DOHH2 (cell line): ENCODE data around the gene DIP2C.

ENCODE experiments used
- H3F3A ChIP-seq: fragments of 200-600 bp; sonication (generic), shearing (Covaris generic); 2 replicates; pipeline ENCODE4 v1.6.0; 2016; ENCODE audit warnings: antibody characterized with exemption, mild to moderate bottlenecking; ENCODE audit not compliant: control insufficient read depth, insufficient read depth
- H3K27ac ChIP-seq: fragments of 200-600 bp; sonication (generic); 2 replicates; pipeline ENCODE4 v1.5.1; 2014; ENCODE audit warnings: low read depth, mild to moderate bottlenecking, low read length, moderate library complexity
- H3K27me3 ChIP-seq: fragments of 200-600 bp; sonication (generic); 2 replicates; pipeline ENCODE4 v1.6.1; 2014; ENCODE audit warnings: mild to moderate bottlenecking, low read length, mixed read lengths; ENCODE audit not compliant: control insufficient read depth
- H3K36me3 ChIP-seq: fragments of 200-600 bp; sonication (generic); 2 replicates; pipeline ENCODE4 v1.6.1; 2014; ENCODE audit warnings: mild to moderate bottlenecking, low read length, moderate library complexity, mixed read lengths; ENCODE audit not compliant: control insufficient read depth
- H3K4me1 ChIP-seq: fragments of 200-600 bp; sonication (generic); 2 replicates; pipeline ENCODE4 v1.6.1; 2014; ENCODE audit warnings: mild to moderate bottlenecking, low read length, mixed read lengths; ENCODE audit not compliant: control insufficient read depth
- H3K4me2 ChIP-seq: fragments of 200-600 bp; sonication (generic); 2 replicates; pipeline ENCODE4 v1.6.0; 2014; ENCODE audit warnings: mild to moderate bottlenecking, low read length, moderate library complexity
- H3K4me3 ChIP-seq: fragments of 200-600 bp; sonication (generic); 2 replicates; pipeline ENCODE4 v1.5.1; 2014; ENCODE audit warnings: mild to moderate bottlenecking, low read length, mixed read lengths
- H3K79me2 ChIP-seq: fragments of 200-600 bp; sonication (generic); 2 replicates; pipeline ENCODE4 v1.6.1; 2014; ENCODE audit warnings: mild to moderate bottlenecking, low read length, mixed read lengths; ENCODE audit not compliant: control insufficient read depth
- H3K9me2 ChIP-seq: fragments of 200-600 bp; sonication (generic); replicated peaks from 2 replicates; pipeline ENCODE4 v1.6.1; 2014; ENCODE audit warnings: mild to moderate bottlenecking, low read length, mixed read lengths; ENCODE audit not compliant: control insufficient read depth
- H3K9me3 ChIP-seq: fragments of 200-600 bp; sonication (generic); 2 replicates; pipeline ENCODE4 v1.6.1; 2014; ENCODE audit warnings: antibody characterized with exemption, low read length, mixed read lengths; ENCODE audit not compliant: control insufficient read depth, insufficient read depth
- H4K20me1 ChIP-seq: fragments of 200-600 bp; sonication (generic); 2 replicates; pipeline ENCODE4 v1.6.0; 2014; ENCODE audit warnings: low read depth, mild to moderate bottlenecking, antibody characterized with exemption, low read length, moderate library complexity; ENCODE audit not compliant: control insufficient read depth, insufficient read depth
- EZH2phosphoT487 ChIP-seq: fragments of 200-600 bp; sonication (generic); IDR thresholded peaks from 2 replicates; pipeline ENCODE4 v1.6.1; 2017; ENCODE audit warnings: borderline replicate concordance, mild to moderate bottlenecking, antibody characterized with exemption, low read length, moderate library complexity, mixed read lengths
- TF ChIP-seq, protein P1 (sequence below): fragments of 200-600 bp; sonication (generic); IDR thresholded peaks from one replicate; pipeline ENCODE4 v1.5.1; 2014; ENCODE audit warnings: antibody characterized with exemption, mild to moderate bottlenecking, low read depth, low read length; ENCODE audit not compliant: poor library complexity, severe bottlenecking

DIP2C gene

DNA sequence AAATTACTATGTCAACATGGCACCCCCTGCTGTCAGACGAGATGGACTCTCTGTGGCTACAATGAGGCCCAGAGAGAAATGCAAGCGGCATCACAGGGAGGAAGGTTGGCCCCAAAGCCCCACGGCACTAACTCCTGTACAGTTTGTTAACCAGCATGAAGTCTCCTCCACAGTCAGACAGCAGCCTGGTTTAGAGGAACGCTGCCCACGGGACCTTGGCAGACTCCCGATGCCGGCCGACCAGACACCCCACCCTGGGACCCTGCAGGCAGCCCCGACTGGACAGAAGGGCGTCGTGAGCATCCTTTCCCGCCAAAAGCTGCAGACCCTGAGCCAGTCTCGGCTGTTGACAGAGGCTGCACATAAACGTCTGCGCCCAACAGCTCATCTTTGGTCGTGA lies 158.8 kb downstream of the DIP2C start:
- no peaks in the 10 kb centered on the region for H3K9me2 ChIP-seq
- H4K20me1 ChIP-seq = no peaks in the 10 kb centered on the region
- no peaks in the 10 kb centered on the region for H3K36me3 ChIP-seq
- no peak overlapping the region for H3K4me2 ChIP-seq
- H3F3A ChIP-seq = no peaks in the 10 kb centered on the region
- H3K79me2 ChIP-seq = peaks cover 3% of the 10 kb centered on the region; the same call in 1 of the 2 replicates
- peaks cover 57% of the 10 kb centered on the region for H3K4me1 ChIP-seq
- TF ChIP-seq, protein P1, sequence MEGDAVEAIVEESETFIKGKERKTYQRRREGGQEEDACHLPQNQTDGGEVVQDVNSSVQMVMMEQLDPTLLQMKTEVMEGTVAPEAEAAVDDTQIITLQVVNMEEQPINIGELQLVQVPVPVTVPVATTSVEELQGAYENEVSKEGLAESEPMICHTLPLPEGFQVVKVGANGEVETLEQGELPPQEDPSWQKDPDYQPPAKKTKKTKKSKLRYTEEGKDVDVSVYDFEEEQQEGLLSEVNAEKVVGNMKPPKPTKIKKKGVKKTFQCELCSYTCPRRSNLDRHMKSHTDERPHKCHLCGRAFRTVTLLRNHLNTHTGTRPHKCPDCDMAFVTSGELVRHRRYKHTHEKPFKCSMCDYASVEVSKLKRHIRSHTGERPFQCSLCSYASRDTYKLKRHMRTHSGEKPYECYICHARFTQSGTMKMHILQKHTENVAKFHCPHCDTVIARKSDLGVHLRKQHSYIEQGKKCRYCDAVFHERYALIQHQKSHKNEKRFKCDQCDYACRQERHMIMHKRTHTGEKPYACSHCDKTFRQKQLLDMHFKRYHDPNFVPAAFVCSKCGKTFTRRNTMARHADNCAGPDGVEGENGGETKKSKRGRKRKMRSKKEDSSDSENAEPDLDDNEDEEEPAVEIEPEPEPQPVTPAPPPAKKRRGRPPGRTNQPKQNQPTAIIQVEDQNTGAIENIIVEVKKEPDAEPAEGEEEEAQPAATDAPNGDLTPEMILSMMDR = peak; percentile 25
- no peak for TF ChIP-seq EZH2phosphoT487
- no peak overlapping the region for H3K4me3 ChIP-seq
- H3K27me3 ChIP-seq = no peaks in the 10 kb centered on the region
- no peak overlapping the region for H3K27ac ChIP-seq
- H3K9me3 ChIP-seq = no peaks in the 10 kb centered on the region

DNA sequence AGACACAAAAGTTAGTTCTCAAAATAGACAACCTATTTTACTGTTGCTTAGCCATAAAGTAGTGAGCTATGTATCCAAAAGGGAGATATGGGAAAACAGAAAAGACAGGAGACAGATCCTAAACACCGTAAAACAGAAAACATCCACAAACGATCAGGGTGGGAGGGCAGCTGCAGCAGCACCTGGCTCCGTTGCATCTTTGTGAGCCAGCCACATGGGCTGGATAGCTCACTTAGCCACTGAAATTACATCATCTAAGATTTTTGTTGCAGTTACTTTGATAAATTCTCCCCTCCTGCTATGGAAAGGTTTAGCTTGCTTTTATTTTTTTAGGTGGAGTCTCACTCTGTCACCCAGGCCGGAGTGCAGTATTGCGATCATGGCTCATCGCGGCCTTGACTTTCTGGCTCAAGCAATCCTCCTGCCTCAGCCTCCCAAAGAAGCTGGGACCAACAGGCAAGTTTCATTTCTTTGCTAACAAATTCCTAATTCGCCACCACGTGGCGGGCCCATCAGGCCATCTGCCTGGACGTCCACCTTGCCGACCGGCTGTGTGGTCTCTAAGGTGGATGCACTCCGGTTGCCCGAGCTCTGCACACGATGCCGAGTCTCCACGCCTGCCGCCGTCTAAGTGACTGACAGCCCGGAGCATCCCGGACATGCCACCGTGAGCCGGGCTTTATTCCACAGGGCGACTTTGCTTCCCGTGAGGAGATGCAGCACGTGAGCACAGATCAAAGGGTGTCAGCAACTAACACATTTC lies 159.8 kb downstream of the DIP2C start:
- H3K79me2 ChIP-seq = peaks cover 3% of the 10 kb centered on the region; the same call in 1 of the 2 replicates
- H3F3A ChIP-seq = peaks cover 7% of the 10 kb centered on the region; the same call in 1 of the 2 replicates

DNA sequence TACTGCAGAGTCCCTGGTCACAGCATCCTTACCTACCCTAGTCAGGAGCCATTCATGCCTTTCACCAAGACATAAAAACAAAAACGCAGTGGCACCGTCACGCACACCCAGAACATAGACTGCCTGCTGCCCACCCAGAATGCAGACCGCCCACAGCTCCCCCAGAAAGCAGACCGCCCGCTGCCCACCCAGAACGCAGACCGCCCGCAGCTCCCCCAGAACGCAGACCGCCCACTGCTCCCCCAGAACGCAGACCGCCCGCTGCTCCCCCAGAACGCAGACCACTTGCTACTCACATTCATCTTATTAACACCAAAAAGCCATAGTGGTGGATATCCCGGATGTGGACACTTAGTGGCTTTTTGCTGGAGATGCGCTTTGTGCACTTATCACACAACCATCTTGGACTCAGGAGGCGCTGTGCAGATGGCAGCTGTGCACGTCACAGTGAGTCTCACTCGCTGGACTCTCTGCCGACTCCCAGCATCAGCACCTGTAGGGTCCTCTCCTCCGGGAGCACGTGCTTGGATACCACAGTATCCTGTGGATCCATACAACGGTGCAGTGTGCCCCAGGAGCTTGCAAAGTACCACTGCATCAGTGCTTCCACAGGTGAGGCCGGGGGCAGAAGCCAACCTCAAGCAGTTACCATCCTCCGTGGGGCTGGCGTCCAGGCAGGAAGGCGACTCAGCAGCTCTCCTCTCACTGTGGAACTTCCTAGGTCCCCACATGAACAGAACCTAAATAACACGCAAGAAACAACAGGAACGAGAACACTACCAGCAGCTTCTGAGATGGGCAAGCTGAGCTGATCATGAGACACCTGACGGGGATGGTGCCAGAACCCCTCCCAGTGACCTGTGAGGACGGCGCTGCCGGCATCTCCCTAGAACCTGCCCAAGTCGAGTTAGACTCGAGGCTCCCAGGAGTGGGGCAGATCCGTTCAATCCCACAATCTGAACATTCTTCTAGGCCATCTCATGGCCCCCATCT lies 161.0 kb downstream of the DIP2C start:
- H3K9me2 ChIP-seq = no peaks in the 10 kb centered on the region
- peaks cover 3% of the 10 kb centered on the region; the same call in 1 of the 2 replicates for H3K79me2 ChIP-seq
- peaks cover 59% of the 10 kb centered on the region for H3K4me1 ChIP-seq
- TF ChIP-seq EZH2phosphoT487 = no peak
- TF ChIP-seq, protein P1 = no peak
- H3K27me3 ChIP-seq = no peaks in the 10 kb centered on the region
- H3K27ac ChIP-seq = no peak overlapping the region
- H3K4me2 ChIP-seq = no peak overlapping the region
- peaks cover 9% of the 10 kb centered on the region; the same call in 1 of the 2 replicates for H3F3A ChIP-seq
- H3K36me3 ChIP-seq = no peaks in the 10 kb centered on the region
- no peaks in the 10 kb centered on the region for H3K9me3 ChIP-seq
- H3K4me3 ChIP-seq = no peak overlapping the region
- H4K20me1 ChIP-seq = no peaks in the 10 kb centered on the region

More for the DNA sequence above, 159.8 kb downstream of the DIP2C start:
- no peaks in the 10 kb centered on the region for H4K20me1 ChIP-seq
- H3K9me3 ChIP-seq = no peaks in the 10 kb centered on the region
- no peaks in the 10 kb centered on the region for H3K9me2 ChIP-seq
- H3K4me2 ChIP-seq = no peak overlapping the region
- peaks cover 58% of the 10 kb centered on the region for H3K4me1 ChIP-seq
- no peaks in the 10 kb centered on the region for H3K36me3 ChIP-seq
- no peaks in the 10 kb centered on the region for H3K27me3 ChIP-seq
- no peak for TF ChIP-seq EZH2phosphoT487
- TF ChIP-seq, protein P1 = no peak
- H3K27ac ChIP-seq = no peak overlapping the region
- H3K4me3 ChIP-seq = no peak overlapping the region
